CD14-positive monocyte (primary cell): Measurements from ENCODE around the gene DNAJA4. TPM values are rescaled to one million over a fixed set of nuclear protein-coding genes. Genes with fewer than 3 reads are reported as not detected.

Source experiments
- DNase-seq, 3 donors: peaks; one replicate each; pipeline ENCODE4 v3.0.0-alpha.2; 2011 to 2022
- H2AFZ ChIP-seq: 2 replicates; pipeline ENCODE4 v1.6.0; 2012; ENCODE audit warnings: mild to moderate bottlenecking, low read depth, low read length, inconsistent platforms; ENCODE audit not compliant: insufficient read depth, poor library complexity, severe bottlenecking
- H3K27ac ChIP-seq, 2 donors: 1 replicate in 1 of 2; 2 replicates in 1 of 2; pipeline ENCODE4 v1.5.1; 2012 to 2013; ENCODE audit warnings: low read length in 2 of 2, control low read depth in 1 of 2, inconsistent platforms in 1 of 2, low read depth in 1 of 2, mild to moderate bottlenecking in 1 of 2
- H3K27me3 ChIP-seq, 2 donors: one replicate each; pipeline versions ENCODE4 v1.6.0 to v1.6.1; 2011 to 2013; ENCODE audit warnings: low read length in 2 of 2; ENCODE audit not compliant: control insufficient read depth in 2 of 2, insufficient read depth in 2 of 2
- H3K36me3 ChIP-seq, 2 donors: replicated peaks in 1 of 2; 1 replicate in 1 of 2; 2 replicates in 1 of 2; pipeline versions ENCODE4 v1.5.1 to v1.6.1; 2012 to 2013; ENCODE audit warnings: low read length in 2 of 2, control low read depth in 1 of 2, inconsistent platforms in 1 of 2, mild to moderate bottlenecking in 1 of 2; ENCODE audit not compliant: insufficient read depth in 2 of 2, control insufficient read depth in 1 of 2
- H3K4me1 ChIP-seq, 2 donors: 1 replicate in 1 of 2; 2 replicates in 1 of 2; pipeline versions ENCODE4 v1.5.1 to v1.6.1; 2012 to 2013; ENCODE audit warnings: low read length in 2 of 2, control low read depth in 1 of 2, inconsistent platforms in 1 of 2, mild to moderate bottlenecking in 1 of 2, moderate library complexity in 1 of 2; ENCODE audit not compliant: insufficient read depth in 2 of 2, control insufficient read depth in 1 of 2
- H3K4me2 ChIP-seq: replicated peaks from 2 replicates; pipeline ENCODE3; 2012; ENCODE audit warnings: low read length, moderate library complexity, mild to moderate bottlenecking; ENCODE audit not compliant: poor library complexity, severe bottlenecking; ENCODE audit errors: extremely low read depth
- H3K4me3 ChIP-seq, 3 experiments: fragments of 200-600 bp in 1 of 3; sonication (generic) in 1 of 3; replicated peaks in 1 of 3; 1 replicate in 2 of 3; 2 replicates in 1 of 3; pipeline ENCODE4 v1.5.1; 2011 to 2013; ENCODE audit warnings: low read length in 3 of 3, mild to moderate bottlenecking in 3 of 3, control low read depth in 2 of 3, low read depth in 2 of 3, inconsistent platforms in 1 of 3, moderate library complexity in 1 of 3
- H3K79me2 ChIP-seq: 2 replicates; pipeline ENCODE4 v1.6.0; 2012; ENCODE audit warnings: mild to moderate bottlenecking, control low read depth, inconsistent platforms, low read length, moderate library complexity; ENCODE audit not compliant: insufficient read depth
- H3K9ac ChIP-seq: 2 replicates; pipeline ENCODE4 v1.6.0; 2017; ENCODE audit warnings: low read length, mild to moderate bottlenecking; ENCODE audit not compliant: insufficient read depth, poor library complexity, severe bottlenecking
- H3K9me3 ChIP-seq, 2 donors: replicated peaks in 1 of 2; 1 replicate in 1 of 2; 2 replicates in 1 of 2; pipeline versions ENCODE4 v1.5.1 to v1.6.1; 2012 to 2013; ENCODE audit warnings: low read length in 2 of 2, control low read depth in 1 of 2; ENCODE audit not compliant: control insufficient read depth in 1 of 2, insufficient read depth in 1 of 2
- H4K20me1 ChIP-seq: 2 replicates; pipeline ENCODE4 v1.6.0; 2012; ENCODE audit warnings: mild to moderate bottlenecking, low read length, control low read depth, moderate library complexity; ENCODE audit not compliant: insufficient read depth
- H3K27ac Mint-ChIP-seq, 7 donors: one replicate each; pipeline ENCODE4 v1.8.0; 2020; ENCODE audit warnings: mild to moderate bottlenecking in 7 of 7, mixed read lengths in 7 of 7, moderate library complexity in 6 of 7, inconsistent platforms in 2 of 7
- H3K27me3 Mint-ChIP-seq, 3 donors: one replicate each; pipeline ENCODE4 v1.8.0; 2021 to 2022; ENCODE audit warnings: low read depth in 3 of 3, mild to moderate bottlenecking in 3 of 3, mixed read lengths in 3 of 3, moderate library complexity in 3 of 3, inconsistent platforms in 1 of 3
- H3K36me3 Mint-ChIP-seq, 2 donors: one replicate each; pipeline ENCODE4 v1.8.0; 2020; ENCODE audit warnings: mixed read lengths in 2 of 2, inconsistent platforms in 1 of 2, mild to moderate bottlenecking in 1 of 2
- H3K4me1 Mint-ChIP-seq: one replicate; pipeline ENCODE4 v1.8.0; 2020; ENCODE audit warnings: mild to moderate bottlenecking, mixed read lengths
- H3K4me3 Mint-ChIP-seq, 2 donors: one replicate each; pipeline ENCODE4 v1.8.0; 2020; ENCODE audit warnings: mild to moderate bottlenecking in 2 of 2, mixed read lengths in 2 of 2, moderate library complexity in 1 of 2
- H3K9me3 Mint-ChIP-seq, 7 donors: one replicate each; pipeline ENCODE4 v1.8.0; 2020 to 2022; ENCODE audit warnings: mixed read lengths in 7 of 7, mild to moderate bottlenecking in 6 of 7, moderate library complexity in 6 of 7, inconsistent platforms in 2 of 7
- WGBS: methylation state at CpG from one replicate; pipeline ENCODE4 v1.1.5; 2013; ENCODE audit warnings: missing lambda C conversion rate; ENCODE audit not compliant: insufficient coverage; 5-methylcytosine and 5-hydroxymethylcytosine counted together
- intact Hi-C, 2 donors: fragments of 100-400 bp; cut with micrococcal nuclease; formaldehyde crosslinking; loops; one replicate each; pipeline versions ENCODE4 v1.15.0 to v1.15.1; 2023
- polyA plus RNA-seq, 3 donors: library from polyadenylated mRNA; depleted of rRNA in 1 of 3; unstranded in 2 of 3; stranded (reverse) in 1 of 3; fragments of 300-500 nt in 2 of 3; fragments of >200 nt in 1 of 3; fragmentation: Illumina TruSeq in 2 of 3; gene quantifications; 1 replicate in 2 of 3; 2 replicates in 1 of 3; pipeline ENCODE4 v1.2.3, GENCODE V29; 2012 to 2021
- TF ChIP-seq, protein P1 (sequence below): fragments of 200-600 bp; IDR thresholded peaks from one replicate; pipeline ENCODE4 v1.8.0; 2022; ENCODE audit warnings: antibody characterized with exemption, mild to moderate bottlenecking

DNAJA4 gene
- polyA plus RNA-seq, 3 donors: 2.4 to 20.9 (median 2.5) TPM

DNA sequence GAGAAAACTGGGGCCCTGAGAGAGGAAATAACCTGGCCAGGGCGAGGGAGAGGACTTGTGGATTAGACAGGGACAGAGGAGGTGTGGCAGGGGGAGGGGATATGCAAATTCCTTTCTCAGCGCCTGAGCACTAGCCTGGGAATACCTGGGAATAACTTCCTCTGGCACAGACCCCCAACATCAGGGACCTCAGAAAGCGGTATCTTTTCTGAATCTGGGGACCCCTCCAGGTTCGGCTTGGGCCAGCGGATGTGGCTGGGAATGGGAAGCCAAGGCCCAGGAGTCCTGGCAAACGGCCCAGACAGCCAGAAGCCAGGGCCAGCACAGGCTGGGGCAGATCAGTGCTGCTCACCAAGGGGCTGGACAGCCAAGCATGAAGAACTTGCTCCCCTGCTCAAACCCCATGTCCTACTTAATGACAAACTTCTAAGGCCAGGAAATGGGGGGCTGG, 20.8 kb upstream of the DNAJA4 start:
- peaks cover 5% of the 10 kb centered on the region in 2 donors for H3K4me1 ChIP-seq
- WGBS: 85% methylated on average over 4 of the region's 6 CpGs
- no peak overlapping the region for H3K4me2 ChIP-seq
- H3K79me2 ChIP-seq: no peaks in the 10 kb centered on the region
- no peaks in the 10 kb centered on the region for H3K36me3 ChIP-seq
- H3K4me3 ChIP-seq: no peak overlapping the region
- H3K9me3 ChIP-seq: no peaks in the 10 kb centered on the region
- Mint-ChIP-seq H3K27ac (no peak overlapping the region), H3K36me3 (no peaks in the 10 kb centered on the region), H3K9me3 (peaks cover 0 to 2% (median 0%) of the 10 kb centered on the region in 7 donors), H3K4me1 (peaks cover 2% of the 10 kb centered on the region), H3K27me3 (peaks cover 1 to 3% (median 2%) of the 10 kb centered on the region in 3 donors), H3K4me3 (no peak overlapping the region)
- TF ChIP-seq, protein P1, sequence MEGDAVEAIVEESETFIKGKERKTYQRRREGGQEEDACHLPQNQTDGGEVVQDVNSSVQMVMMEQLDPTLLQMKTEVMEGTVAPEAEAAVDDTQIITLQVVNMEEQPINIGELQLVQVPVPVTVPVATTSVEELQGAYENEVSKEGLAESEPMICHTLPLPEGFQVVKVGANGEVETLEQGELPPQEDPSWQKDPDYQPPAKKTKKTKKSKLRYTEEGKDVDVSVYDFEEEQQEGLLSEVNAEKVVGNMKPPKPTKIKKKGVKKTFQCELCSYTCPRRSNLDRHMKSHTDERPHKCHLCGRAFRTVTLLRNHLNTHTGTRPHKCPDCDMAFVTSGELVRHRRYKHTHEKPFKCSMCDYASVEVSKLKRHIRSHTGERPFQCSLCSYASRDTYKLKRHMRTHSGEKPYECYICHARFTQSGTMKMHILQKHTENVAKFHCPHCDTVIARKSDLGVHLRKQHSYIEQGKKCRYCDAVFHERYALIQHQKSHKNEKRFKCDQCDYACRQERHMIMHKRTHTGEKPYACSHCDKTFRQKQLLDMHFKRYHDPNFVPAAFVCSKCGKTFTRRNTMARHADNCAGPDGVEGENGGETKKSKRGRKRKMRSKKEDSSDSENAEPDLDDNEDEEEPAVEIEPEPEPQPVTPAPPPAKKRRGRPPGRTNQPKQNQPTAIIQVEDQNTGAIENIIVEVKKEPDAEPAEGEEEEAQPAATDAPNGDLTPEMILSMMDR: no peak
- no peak for DNase-seq
- intact Hi-C loops: loop anchor here (5.0 kb wide), 3 partner anchors 111 to 286 kb away; partner anchors contain the start of gene CIB2 (in 1 of the 2)
- no peak overlapping the region for H3K9ac ChIP-seq
- no peaks in the 10 kb centered on the region for H3K27me3 ChIP-seq
- no peak overlapping the region for H3K27ac ChIP-seq
- no peak overlapping the region for H2AFZ ChIP-seq
- H4K20me1 ChIP-seq: no peaks in the 10 kb centered on the region

DNA sequence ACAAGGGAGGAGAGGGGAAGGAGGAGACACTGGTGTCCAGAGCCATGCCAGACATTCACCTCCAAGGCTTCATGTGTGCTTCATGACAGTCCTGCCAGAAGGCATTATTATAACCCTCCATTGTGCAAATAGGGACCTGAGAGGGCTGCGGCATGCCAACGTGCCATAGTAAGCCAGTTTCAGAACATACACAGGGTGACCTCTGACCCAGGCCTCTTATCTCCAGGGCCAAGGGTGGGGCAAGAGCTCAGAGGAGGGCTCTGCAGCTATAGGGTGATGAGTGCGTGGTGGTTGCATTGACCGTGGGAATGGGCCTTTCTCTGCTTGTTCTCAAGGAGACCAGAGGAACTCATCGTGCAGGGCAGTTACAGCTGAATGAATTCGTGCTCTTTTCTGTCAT, 20.3 kb upstream of the DNAJA4 start:
- Mint-ChIP-seq H3K4me3 (no peak overlapping the region), H3K27me3 (peaks cover 1 to 3% (median 2%) of the 10 kb centered on the region in 3 donors)
- WGBS: 97% methylated on average over 4 of the region's 6 CpGs

More for the DNA sequence above, 20.3 kb upstream of the DNAJA4 start:
- no peaks in the 10 kb centered on the region for H3K36me3 ChIP-seq
- peaks cover 2% of the 10 kb centered on the region for H3K4me1 Mint-ChIP-seq
- no peaks in the 10 kb centered on the region for H3K9me3 ChIP-seq
- no peaks in the 10 kb centered on the region for H3K36me3 Mint-ChIP-seq
- no peak overlapping the region for H3K27ac Mint-ChIP-seq
- H4K20me1 ChIP-seq: no peaks in the 10 kb centered on the region
- TF ChIP-seq, protein P1: no peak
- H3K4me2 ChIP-seq: no peak overlapping the region
- intact Hi-C loops: loop anchor here (5.0 kb wide), 3 partner anchors 112 to 287 kb away; partner anchors contain the start of gene CIB2 (in 1 of the 2)
- no peak overlapping the region for H3K9ac ChIP-seq
- H3K4me3 ChIP-seq: no peak overlapping the region
- no peaks in the 10 kb centered on the region for H3K27me3 ChIP-seq
- no peaks in the 10 kb centered on the region for H3K79me2 ChIP-seq
- DNase-seq: no peak
- no peak overlapping the region for H2AFZ ChIP-seq
- peaks cover 0 to 2% (median 0%) of the 10 kb centered on the region in 7 donors for H3K9me3 Mint-ChIP-seq
- H3K4me1 ChIP-seq: peaks cover 5% of the 10 kb centered on the region in 2 donors
- no peak overlapping the region for H3K27ac ChIP-seq
